Activated CD8-positive, alpha-beta memory T cell treated with anti-CD3 and anti-CD28 coated beads for 4 hours (primary cell): Measurements from ENCODE around the gene TCTN1.
"Not testable (repeated sequence)": the region's sequence is repeated elsewhere in the genome, so short reads cannot be mapped to it uniquely, and the experiment has no call there.

Source experiments
- DNase-seq, 2 donors: peaks; one replicate each; pipeline ENCODE4 v3.0.0-alpha.2; 2020; ENCODE audit warnings: low read depth in 2 of 2

Gene TCTN1

DNA sequence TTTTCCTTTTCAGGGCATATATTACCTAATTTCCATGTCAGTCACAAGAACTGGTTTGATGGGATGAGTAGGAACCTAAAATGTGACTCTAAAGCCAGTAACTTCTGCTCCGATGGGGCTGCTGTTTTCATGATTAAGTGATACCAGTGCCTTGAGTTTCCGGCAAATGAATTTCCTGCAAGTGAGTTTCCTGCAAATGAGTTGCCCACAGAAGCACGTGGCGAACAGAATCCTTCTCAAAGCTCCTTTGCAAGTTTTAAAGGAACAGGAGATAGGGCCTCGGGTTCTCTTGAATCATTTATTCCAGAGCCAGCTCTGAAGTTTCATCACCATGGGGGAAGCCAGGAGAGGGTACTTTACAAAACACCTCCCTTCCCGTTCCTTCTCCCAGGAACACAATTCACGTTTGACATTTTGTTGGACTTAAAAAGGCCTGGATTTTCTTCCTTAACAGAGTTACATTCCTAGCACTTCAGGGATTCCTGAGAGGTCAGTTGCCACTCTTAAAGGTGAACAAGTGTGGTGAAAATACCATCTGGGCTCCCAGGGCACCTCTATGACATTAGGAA is 28.6 kb upstream of the TCTN1 start:
- DNase-seq = no peak

GRCh38 chr12:110587102-110587501 is 26.8 kb upstream of the TCTN1 start:
- DNase-seq = not testable (repeated sequence)

DNA sequence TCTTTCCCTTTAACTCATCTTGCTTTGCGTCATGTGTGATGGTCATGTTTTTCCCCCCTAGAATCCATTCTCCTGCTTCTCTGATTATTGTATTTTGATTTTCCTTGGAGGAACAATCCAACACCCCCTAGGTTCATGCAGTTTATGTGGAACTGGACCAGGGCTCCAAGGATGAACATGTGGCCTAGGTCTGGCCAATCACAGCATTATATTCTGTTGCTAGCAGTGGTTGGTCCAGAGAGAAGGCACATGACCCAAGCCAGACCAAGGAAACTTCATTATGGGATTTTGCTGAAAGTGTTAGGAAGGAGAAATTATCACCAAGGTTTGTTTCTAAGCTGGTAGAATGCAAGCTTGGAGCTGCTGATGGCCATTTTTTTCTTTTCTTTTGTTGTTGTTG is 23.9 kb upstream of the TCTN1 start:
- DNase-seq = no peak

GRCh38 chr12:110590806-110591326 is 23.1 kb upstream of the TCTN1 start:
- no peak for DNase-seq

DNA sequence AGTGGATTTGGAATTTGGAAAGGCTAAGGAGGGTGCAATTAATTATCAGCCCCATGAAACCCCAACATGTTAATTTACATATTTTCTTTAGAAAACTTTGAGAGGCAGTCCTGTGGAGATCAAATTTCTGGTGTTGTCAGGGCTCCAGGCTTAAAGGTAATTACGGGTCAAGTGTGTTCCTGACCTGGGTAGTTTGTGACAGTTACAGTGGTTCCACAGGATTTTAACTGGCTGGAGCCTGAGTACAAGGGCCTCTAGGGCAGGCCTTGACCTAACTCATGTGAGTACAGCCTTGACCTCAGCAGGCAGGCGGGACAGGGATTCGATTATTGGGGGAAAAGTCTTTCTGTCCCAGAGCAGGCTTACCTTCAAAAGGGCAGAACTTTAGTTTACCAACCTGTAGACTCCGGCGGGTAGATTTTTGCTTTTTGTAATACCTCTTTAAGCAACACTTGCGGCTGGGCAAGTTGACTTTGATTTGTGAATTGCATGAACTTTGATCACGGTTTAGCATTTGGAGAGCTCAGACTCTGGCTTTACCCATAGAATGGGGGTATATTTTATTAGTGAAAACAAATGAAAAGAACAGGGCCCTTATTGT is 22.4 kb upstream of the TCTN1 start:
- no peak for DNase-seq

DNA sequence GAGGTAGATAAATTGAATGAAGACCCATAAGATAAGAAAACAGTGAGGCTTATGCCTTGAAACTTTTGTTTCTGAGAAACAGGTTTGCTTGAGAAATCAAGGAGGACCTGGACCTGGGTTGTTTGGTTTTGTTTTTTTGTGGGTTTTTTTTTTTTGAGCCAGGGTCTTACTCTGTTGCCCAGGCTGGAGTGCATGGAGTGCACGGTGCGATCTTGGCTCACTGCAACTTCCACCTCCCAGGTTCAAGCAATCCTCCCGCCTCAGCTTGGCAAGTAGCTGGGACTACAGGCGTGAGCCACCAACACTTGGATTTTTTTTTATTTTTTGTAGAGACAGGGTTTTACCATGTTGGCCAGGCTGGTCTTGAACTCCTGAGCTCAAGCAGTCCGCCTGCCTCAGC is 21.9 kb upstream of the TCTN1 start:
- no peak for DNase-seq

DNA sequence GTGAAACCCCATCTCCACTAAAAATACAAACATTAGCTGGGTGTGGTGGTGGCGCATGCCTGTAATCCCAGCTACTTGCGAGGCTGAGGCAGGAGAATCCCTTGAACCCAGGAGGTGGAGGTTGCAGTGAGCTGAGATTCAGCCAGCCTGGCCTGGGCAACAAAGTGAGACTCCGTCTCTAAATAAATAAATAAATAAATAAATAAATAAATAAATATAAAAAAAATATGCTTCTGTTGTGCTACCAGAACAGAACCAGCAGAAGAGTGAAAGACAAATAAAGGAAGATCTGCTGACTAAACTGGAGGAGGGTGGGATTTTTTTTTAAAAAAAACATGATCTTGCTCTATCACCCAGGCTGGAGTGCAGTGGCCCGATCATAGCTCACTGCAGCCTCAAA is 21.0 kb upstream of the TCTN1 start:
- not testable (repeated sequence) for DNase-seq

DNA sequence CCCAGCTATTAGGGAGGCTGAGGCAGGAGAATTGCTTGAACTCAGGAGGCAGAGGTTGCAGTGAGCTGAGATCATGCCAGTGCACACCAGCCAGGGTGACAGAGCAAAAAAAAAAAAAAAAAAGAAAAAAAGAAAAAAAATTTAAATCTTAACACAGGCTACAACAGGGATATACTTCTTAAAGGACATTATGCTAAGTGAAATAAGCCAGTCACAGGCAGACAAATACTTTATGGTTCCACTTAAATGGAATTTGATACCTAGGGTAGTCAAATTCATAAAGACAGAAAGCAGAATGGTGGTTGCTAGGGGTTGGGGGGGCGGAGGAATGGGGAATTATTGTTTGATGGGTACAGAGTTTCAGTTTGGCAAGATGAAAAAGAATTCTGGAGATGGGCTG is 16.0 kb upstream of the TCTN1 start:
- no peak for DNase-seq

DNA sequence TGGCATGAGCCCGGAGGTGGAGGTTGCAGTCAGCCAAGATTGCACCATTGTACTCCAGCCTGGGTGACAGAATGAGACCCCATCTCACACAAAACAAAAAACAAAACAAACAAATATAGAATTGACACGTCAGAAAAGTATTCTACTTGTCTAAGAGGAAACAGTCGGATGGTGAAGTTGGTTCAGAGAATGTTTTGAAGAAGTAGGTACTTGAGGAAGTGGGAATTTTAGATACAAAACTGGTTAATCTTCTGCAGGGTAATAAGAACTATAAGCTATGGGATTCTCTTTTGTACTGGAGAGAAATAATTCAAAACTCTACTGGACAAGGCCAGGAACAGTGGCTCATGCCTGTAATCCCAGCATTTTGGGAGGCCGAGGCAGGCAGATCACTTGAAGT is 14.6 kb upstream of the TCTN1 start:
- DNase-seq = no peak

DNA sequence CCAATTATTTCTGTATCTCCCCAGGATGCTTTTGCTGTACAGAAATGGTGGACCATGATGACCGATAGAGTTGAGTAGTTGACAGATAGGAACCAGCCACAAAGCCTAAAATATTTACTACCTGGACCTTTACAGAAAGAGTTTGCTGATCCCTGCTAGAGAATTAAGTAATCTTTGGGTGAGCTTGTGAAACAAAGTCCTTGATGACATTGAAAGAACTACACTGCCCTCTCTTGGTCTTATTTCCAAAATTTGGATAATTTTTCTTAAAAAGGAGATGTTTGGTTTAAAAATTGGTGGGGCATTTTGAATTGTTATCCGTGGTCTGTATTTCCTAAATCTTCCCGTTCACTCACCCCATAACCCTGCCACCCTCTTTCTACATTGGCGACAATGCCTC is 13.7 kb upstream of the TCTN1 start:
- DNase-seq = no peak

- DNase-seq = not testable (repeated sequence)
Observed at GRCh38 chr12:110602085-110602814, 11.7 kb upstream of the TCTN1 start.

DNA sequence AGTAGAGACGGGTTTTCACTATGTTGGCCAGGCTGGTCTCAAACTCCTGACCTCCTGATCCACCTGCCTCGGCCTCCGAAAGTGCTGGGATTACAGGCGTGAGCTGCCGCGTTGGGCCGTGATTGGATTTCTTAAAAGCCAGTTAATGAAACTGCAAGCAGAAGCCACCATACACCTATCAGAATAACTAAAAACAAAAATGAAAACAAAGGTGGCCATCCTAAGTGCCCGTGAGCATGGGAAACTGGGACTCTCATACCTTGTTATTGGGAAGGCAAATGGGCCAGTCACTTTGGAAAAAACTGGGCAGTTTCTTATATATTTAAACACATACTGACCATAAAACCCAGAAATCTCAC is 7.7 kb upstream of the TCTN1 start:
- no peak for DNase-seq

- DNase-seq = no peak
Observed at GRCh38 chr12:110613071-110613770, 708 bp upstream of the TCTN1 start.

GRCh38 chr12:110615171-110615570 is 1.2 kb downstream of the TCTN1 start:
- no peak for DNase-seq

GRCh38 chr12:110616471-110617115 is 2.7 kb downstream of the TCTN1 start:
- no peak for DNase-seq

DNA sequence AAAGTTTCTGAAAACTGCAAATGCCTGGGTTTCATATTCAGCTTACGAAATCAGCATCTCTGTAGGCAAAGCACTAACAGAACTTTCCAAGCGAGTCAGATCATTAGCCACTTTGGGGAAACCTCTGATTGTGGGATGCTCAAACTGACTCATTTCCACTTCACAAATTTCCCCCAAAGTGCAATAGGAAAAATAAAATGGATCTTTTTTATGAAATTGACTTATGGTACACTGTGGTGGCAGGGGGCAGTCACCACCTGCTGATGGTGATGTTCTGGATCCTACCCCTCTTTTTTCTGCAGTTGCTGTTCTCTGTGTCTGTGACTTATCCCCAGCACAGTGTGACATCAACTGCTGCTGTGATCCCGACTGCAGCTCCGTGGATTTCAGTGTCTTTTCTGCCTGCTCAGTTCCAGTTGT is 5.6 kb downstream of the TCTN1 start:
- DNase-seq = no peak

DNA sequence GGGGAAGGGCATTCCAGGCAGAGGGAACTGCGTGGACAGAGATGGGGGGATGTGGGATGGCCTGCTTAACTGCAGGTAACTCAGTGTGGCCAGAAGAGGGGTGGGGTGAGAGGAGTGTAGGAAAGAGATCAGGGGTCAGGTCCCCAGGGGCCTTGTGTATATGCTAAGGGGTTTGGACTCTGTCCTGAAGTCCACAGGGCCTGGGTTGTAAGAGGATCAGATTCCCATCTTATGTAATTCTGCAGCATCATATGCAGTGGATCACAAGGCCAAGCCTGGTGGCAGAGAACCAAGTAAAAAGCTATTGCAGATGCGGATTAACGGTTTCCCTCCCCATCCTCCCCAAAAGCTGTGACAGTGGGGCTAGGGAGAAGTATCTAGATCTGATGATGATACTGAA is 8.7 kb downstream of the TCTN1 start:
- DNase-seq = no peak

- no peak for DNase-seq
Observed at GRCh38 chr12:110627500-110628195, 13.7 kb downstream of the TCTN1 start.

DNA sequence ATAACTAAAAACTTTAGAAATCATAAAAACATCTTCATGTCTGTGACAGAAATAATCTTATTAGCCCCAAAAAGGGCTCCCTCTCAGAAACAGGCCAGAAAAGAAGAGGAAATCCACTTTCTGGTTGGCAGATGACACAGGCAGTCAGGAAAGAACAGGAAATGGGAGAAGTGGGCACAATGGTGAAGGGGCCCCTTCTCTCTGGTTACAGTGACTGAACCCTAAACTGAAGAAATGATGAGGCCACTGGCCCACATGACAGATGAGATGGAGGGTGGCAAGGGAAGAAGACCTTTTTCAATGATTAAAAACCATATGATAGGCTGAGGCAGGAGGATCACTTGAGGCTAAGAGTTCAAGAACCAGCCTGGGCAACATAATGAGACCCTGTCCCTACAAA is 21.1 kb downstream of the TCTN1 start:
- DNase-seq = no peak

GRCh38 chr12:110636516-110636915 is 22.6 kb downstream of the TCTN1 start:
- DNase-seq = no peak

GRCh38 chr12:110637869-110638441 is 24.0 kb downstream of the TCTN1 start:
- no peak for DNase-seq
